Measurements from ENCODE around the gene FOXG1.

FOXG1 gene

GRCh38 chr14:28766469-28766955, at the start of gene FOXG1:
TSS of gene FOXG1 (plus strand) at chr14:28766787. CDS start at chr14:28767280, 493 bp downstream.
- no peak for DNase-seq (ENCODE audit: low read depth)

- no peak for DNase-seq (ENCODE audit: low read depth)
These were observed 47.5 kb upstream of the FOXG1 start for GRCh38 chr14:28719130-28719529.

- DNase-seq (ENCODE audit: low read depth): no peak
These were observed 35.2 kb upstream of the FOXG1 start for GRCh38 chr14:28731358-28731757.

- no peak for DNase-seq (ENCODE audit: low read depth)
These were observed 24.3 kb upstream of the FOXG1 start for GRCh38 chr14:28742171-28742846.

- no peak for DNase-seq (ENCODE audit: low read depth)
These were observed 22.5 kb upstream of the FOXG1 start for GRCh38 chr14:28744126-28744525.

- no peak for DNase-seq (ENCODE audit: low read depth)
These were observed 21.4 kb upstream of the FOXG1 start for GRCh38 chr14:28745176-28745575.

- DNase-seq (ENCODE audit: low read depth): no peak
These were observed 20.3 kb upstream of the FOXG1 start for GRCh38 chr14:28746247-28746646.

- DNase-seq (ENCODE audit: low read depth): no peak
These were observed 15.0 kb upstream of the FOXG1 start for GRCh38 chr14:28751467-28752058.

GRCh38 chr14:28754209-28754985, 12.2 kb upstream of the FOXG1 start:
- no peak for DNase-seq (ENCODE audit: low read depth)

GRCh38 chr14:28755198-28755815, 11.3 kb upstream of the FOXG1 start:
- no peak for DNase-seq (ENCODE audit: low read depth)

GRCh38 chr14:28755884-28756268, 10.7 kb upstream of the FOXG1 start:
- DNase-seq (ENCODE audit: low read depth): no peak

- DNase-seq (ENCODE audit: low read depth): no peak
These were observed 10.2 kb upstream of the FOXG1 start for GRCh38 chr14:28756269-28756883.

GRCh38 chr14:28756884-28757570, 9.6 kb upstream of the FOXG1 start:
- DNase-seq (ENCODE audit: low read depth): no peak

- no peak for DNase-seq (ENCODE audit: low read depth)
These were observed 8.8 kb upstream of the FOXG1 start for GRCh38 chr14:28757786-28758185.

- no peak for DNase-seq (ENCODE audit: low read depth)
These were observed 8.2 kb upstream of the FOXG1 start for GRCh38 chr14:28758253-28758884.

- DNase-seq (ENCODE audit: low read depth): no peak
These were observed 7.5 kb upstream of the FOXG1 start for GRCh38 chr14:28758885-28759652.

- DNase-seq (ENCODE audit: low read depth): no peak
These were observed 6.8 kb upstream of the FOXG1 start for GRCh38 chr14:28759653-28760313.

GRCh38 chr14:28760431-28760996, 6.1 kb upstream of the FOXG1 start:
- DNase-seq (ENCODE audit: low read depth): no peak
